ENCODE results near the gene SLC9A7. TPM values are rescaled to one million over a fixed set of nuclear protein-coding genes. Genes with fewer than 3 reads are reported as not detected.

Gene SLC9A7
- total RNA-seq, 1 donor from 2014 or later, result 8.2 TPM

GRCh38 chrX:46653482-46653881 is 105.4 kb downstream of the SLC9A7 start:
- TF ChIP-seq CTCF (IDR thresholded peaks at IDR 0.05; ENCODE audit: insufficient read depth, low read length, severe bottlenecking), result peak; percentile 57
- DNase-seq (ENCODE audit: low read depth), result peak; percentile 47
- Histone ChIP-seq H3K27me3 (ENCODE audit: control insufficient read depth, insufficient read depth, low read length) (no peaks in the 10 kb centered on the region), H3K4me3 (ENCODE audit: low read depth, low read length) (no peak overlapping the region), H3K36me3 (ENCODE audit: control insufficient read depth, insufficient read depth, low read length) (no peaks in the 10 kb centered on the region)
- no peak for FAIRE-seq

- TF ChIP-seq CTCF (IDR thresholded peaks at IDR 0.05; ENCODE audit: insufficient read depth, low read length, severe bottlenecking), result no peak
- no peak for FAIRE-seq
- H3K27me3 ChIP-seq (ENCODE audit: control insufficient read depth, insufficient read depth, low read length), result no peaks in the 10 kb centered on the region
- no peak for DNase-seq (ENCODE audit: low read depth)
- H3K36me3 ChIP-seq (ENCODE audit: control insufficient read depth, insufficient read depth, low read length), result no peaks in the 10 kb centered on the region
- H3K4me3 ChIP-seq (ENCODE audit: low read depth, low read length), result no peak overlapping the region
These were observed 109.3 kb downstream of the SLC9A7 start for GRCh38 chrX:46649421-46650260.

- FAIRE-seq (no peak), DNase-seq (ENCODE audit: low read depth) (no peak)
- no peak overlapping the region for H3K4me3 ChIP-seq (ENCODE audit: low read depth, low read length)
- TF ChIP-seq CTCF (IDR thresholded peaks at IDR 0.05; ENCODE audit: insufficient read depth, low read length, severe bottlenecking), result no peak
- no peaks in the 10 kb centered on the region for H3K36me3 ChIP-seq (ENCODE audit: control insufficient read depth, insufficient read depth, low read length)
- no peaks in the 10 kb centered on the region for H3K27me3 ChIP-seq (ENCODE audit: control insufficient read depth, insufficient read depth, low read length)
These were observed 110.3 kb downstream of the SLC9A7 start for GRCh38 chrX:46648660-46649059.

GRCh38 chrX:46647251-46647650 is 111.7 kb downstream of the SLC9A7 start:
- no peak for TF ChIP-seq CTCF (IDR thresholded peaks at IDR 0.05; ENCODE audit: insufficient read depth, low read length, severe bottlenecking)
- Histone ChIP-seq H3K27me3 (ENCODE audit: control insufficient read depth, insufficient read depth, low read length) (no peaks in the 10 kb centered on the region), H3K36me3 (ENCODE audit: control insufficient read depth, insufficient read depth, low read length) (no peaks in the 10 kb centered on the region), H3K4me3 (ENCODE audit: low read depth, low read length) (no peak overlapping the region)
- FAIRE-seq (no peak), DNase-seq (ENCODE audit: low read depth) (no peak)

GRCh38 chrX:46645614-46646013 is 113.3 kb downstream of the SLC9A7 start:
- no peak for TF ChIP-seq CTCF (IDR thresholded peaks at IDR 0.05; ENCODE audit: insufficient read depth, low read length, severe bottlenecking)
- FAIRE-seq, result no peak
- DNase-seq (ENCODE audit: low read depth), result no peak
- no peaks in the 10 kb centered on the region for H3K27me3 ChIP-seq (ENCODE audit: control insufficient read depth, insufficient read depth, low read length)
- no peaks in the 10 kb centered on the region for H3K36me3 ChIP-seq (ENCODE audit: control insufficient read depth, insufficient read depth, low read length)
- H3K4me3 ChIP-seq (ENCODE audit: low read depth, low read length), result no peak overlapping the region

- Histone ChIP-seq H3K4me3 (ENCODE audit: low read depth, low read length) (no peak overlapping the region), H3K27me3 (ENCODE audit: control insufficient read depth, insufficient read depth, low read length) (no peaks in the 10 kb centered on the region), H3K36me3 (ENCODE audit: control insufficient read depth, insufficient read depth, low read length) (no peaks in the 10 kb centered on the region)
- TF ChIP-seq CTCF (IDR thresholded peaks at IDR 0.05; ENCODE audit: insufficient read depth, low read length, severe bottlenecking), result no peak
- no peak for FAIRE-seq
- no peak for DNase-seq (ENCODE audit: low read depth)
These were observed 115.3 kb downstream of the SLC9A7 start for GRCh38 chrX:46643636-46644035.

All from bronchial epithelial cell (primary cell).